Epithelial cell of proximal tubule (primary cell): ENCODE data around the gene GNAS. TPM values are rescaled to one million over a fixed set of nuclear protein-coding genes. Genes with fewer than 3 reads are reported as not detected.
"Not testable (repeated sequence)": the region's sequence is repeated elsewhere in the genome, so short reads cannot be mapped to it uniquely, and the experiment has no call there.

Source experiments
- DNase-seq: peaks from one replicate; pipeline ENCODE4 v3.0.0-alpha.2; 2011; ENCODE audit warnings: low read depth
- H3K4me3 ChIP-seq: 2 replicates; pipeline ENCODE4 v1.5.1; 2011; ENCODE audit warnings: low read depth, mild to moderate bottlenecking, low read length
- CTCF ChIP-seq: conservative IDR thresholded peaks from 2 replicates; pipeline ENCODE4 v1.5.1; 2012; ENCODE audit warnings: low read depth, mild to moderate bottlenecking, low read length
- total RNA-seq: library from RNA; depleted of rRNA; stranded (reverse); fragments of >200 nt; gene quantifications from 2 replicates; pipeline ENCODE4 v1.2.3, GENCODE V29; 2015

The GNAS gene
- total RNA-seq, 1 donor from 2014 or later: 828 TPM

- H3K4me3 ChIP-seq: no peak overlapping the region
- no peak for DNase-seq
- no peak for TF ChIP-seq CTCF
Observed at GRCh38 chr20:58819921-58820320, 32.6 kb upstream of the GNAS start.

GRCh38 chr20:58820515-58820914, 32.0 kb upstream of the GNAS start:
- not testable (repeated sequence) for H3K4me3 ChIP-seq, DNase-seq

GRCh38 chr20:58822149-58822548, 30.4 kb upstream of the GNAS start:
- TF ChIP-seq CTCF: no peak
- no peak overlapping the region for H3K4me3 ChIP-seq
- no peak for DNase-seq

- no peak for DNase-seq
- no peak overlapping the region for H3K4me3 ChIP-seq
- no peak for TF ChIP-seq CTCF
Observed at GRCh38 chr20:58822748-58823730, 29.5 kb upstream of the GNAS start.

- no peak overlapping the region for H3K4me3 ChIP-seq
- DNase-seq: no peak
- no peak for TF ChIP-seq CTCF
Observed at GRCh38 chr20:58824843-58825242, 27.7 kb upstream of the GNAS start.

GRCh38 chr20:58825450-58825849, 27.1 kb upstream of the GNAS start:
- TF ChIP-seq CTCF: no peak
- no peak for DNase-seq
- no peak overlapping the region for H3K4me3 ChIP-seq

- H3K4me3 ChIP-seq: no peak overlapping the region
- no peak for TF ChIP-seq CTCF
- DNase-seq: no peak
Observed at GRCh38 chr20:58826271-58826670, 26.2 kb upstream of the GNAS start.
